ENCODE results near the gene CDNF. TPM values are rescaled to one million over a fixed set of nuclear protein-coding genes. Genes with fewer than 3 reads are reported as not detected.
A peak's percentile ranks its signal among the peaks of the same experiment; 100 is the strongest.

The CDNF gene
- total RNA-seq, 2 donors from 2014 or later: 15.8 to 18.4 TPM

DNA sequence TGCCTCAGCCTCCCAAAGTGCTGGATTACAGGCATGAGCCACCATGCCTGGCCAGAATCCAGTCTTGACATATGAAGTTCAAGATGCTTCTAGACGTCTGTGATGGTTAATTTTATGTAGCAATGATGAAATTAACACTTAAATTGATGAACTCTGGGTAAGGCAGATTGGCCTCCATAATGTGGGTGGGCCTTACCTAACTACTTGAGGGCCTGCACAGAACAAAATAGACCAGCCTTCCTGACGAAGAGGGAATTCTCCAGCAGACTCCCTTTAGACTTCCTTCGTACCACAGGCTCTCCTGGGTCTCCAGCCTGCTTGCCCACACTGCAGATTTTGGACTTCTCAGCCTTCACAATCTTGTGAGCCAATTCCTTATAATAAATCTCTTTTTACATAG is 4.7 kb downstream of the CDNF start:
- Histone ChIP-seq H3K27ac (no peak overlapping the region), H3K36me3 (no peaks in the 10 kb centered on the region), H3K27me3 (replicated peaks; ENCODE audit: insufficient read depth) (no peaks in the 10 kb centered on the region), H3K4me3 (no peak overlapping the region), H3K9me3 (no peaks in the 10 kb centered on the region), H3K4me1 (replicated peaks) (no peaks in the 10 kb centered on the region)
- no peak for TF ChIP-seq POLR2A (IDR thresholded peaks at IDR 0.05)
- TF ChIP-seq, protein P1, sequence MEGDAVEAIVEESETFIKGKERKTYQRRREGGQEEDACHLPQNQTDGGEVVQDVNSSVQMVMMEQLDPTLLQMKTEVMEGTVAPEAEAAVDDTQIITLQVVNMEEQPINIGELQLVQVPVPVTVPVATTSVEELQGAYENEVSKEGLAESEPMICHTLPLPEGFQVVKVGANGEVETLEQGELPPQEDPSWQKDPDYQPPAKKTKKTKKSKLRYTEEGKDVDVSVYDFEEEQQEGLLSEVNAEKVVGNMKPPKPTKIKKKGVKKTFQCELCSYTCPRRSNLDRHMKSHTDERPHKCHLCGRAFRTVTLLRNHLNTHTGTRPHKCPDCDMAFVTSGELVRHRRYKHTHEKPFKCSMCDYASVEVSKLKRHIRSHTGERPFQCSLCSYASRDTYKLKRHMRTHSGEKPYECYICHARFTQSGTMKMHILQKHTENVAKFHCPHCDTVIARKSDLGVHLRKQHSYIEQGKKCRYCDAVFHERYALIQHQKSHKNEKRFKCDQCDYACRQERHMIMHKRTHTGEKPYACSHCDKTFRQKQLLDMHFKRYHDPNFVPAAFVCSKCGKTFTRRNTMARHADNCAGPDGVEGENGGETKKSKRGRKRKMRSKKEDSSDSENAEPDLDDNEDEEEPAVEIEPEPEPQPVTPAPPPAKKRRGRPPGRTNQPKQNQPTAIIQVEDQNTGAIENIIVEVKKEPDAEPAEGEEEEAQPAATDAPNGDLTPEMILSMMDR (IDR thresholded peaks at IDR 0.05): no peak
- no peak for TF ChIP-seq POLR2AphosphoS5 (IDR thresholded peaks at IDR 0.05)
- no peak for DNase-seq (ENCODE audit: low spot score)
- WGBS: 77% methylated on average over 3 of the region's 3 CpGs
- intact Hi-C loops (cut with DNase I): loop anchor here (10.0 kb wide), 2 partner anchors 228 to 262 kb away; partner anchors contain the start of gene RPP38

GRCh38 chr10:14826076-14826829 is 11.6 kb downstream of the CDNF start:
- TF ChIP-seq, protein P1 (IDR thresholded peaks at IDR 0.05): no peak
- no peak for TF ChIP-seq POLR2AphosphoS5 (IDR thresholded peaks at IDR 0.05)
- TF ChIP-seq POLR2A (IDR thresholded peaks at IDR 0.05): no peak
- Histone ChIP-seq H3K27ac (no peak overlapping the region), H3K27me3 (replicated peaks; ENCODE audit: insufficient read depth) (no peaks in the 10 kb centered on the region), H3K4me1 (replicated peaks) (no peaks in the 10 kb centered on the region), H3K36me3 (no peaks in the 10 kb centered on the region), H3K4me3 (no peak overlapping the region), H3K9me3 (no peaks in the 10 kb centered on the region)
- 81% methylated on average over 1 of the region's 1 CpG for WGBS
- intact Hi-C loops (cut with DNase I): no loop called here
- no peak for DNase-seq (ENCODE audit: low spot score)

DNA sequence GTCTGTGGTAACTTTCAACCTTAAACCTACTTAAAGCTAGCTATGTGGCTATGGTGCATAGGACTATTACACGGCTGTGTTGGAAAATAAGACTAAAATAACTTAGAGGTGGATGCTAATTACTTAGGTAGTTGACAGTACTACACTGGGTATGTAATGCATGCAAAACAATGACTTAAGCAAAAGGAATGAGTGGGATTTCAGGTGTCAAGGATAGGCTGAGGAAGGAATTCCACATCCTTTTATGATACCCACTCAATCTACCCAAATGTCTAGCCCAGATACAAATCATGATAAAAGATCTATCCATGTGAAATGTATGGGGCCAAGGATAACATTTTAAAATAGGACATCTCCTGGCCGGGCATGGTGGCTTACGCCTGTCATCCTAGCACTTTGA is 13.9 kb downstream of the CDNF start:
- TF ChIP-seq POLR2AphosphoS5 (IDR thresholded peaks at IDR 0.05) (no peak), POLR2A (IDR thresholded peaks at IDR 0.05) (no peak)
- TF ChIP-seq, protein P1 (IDR thresholded peaks at IDR 0.05): no peak
- Histone ChIP-seq H3K27ac (no peak overlapping the region), H3K36me3 (no peaks in the 10 kb centered on the region), H3K4me3 (no peak overlapping the region), H3K9me3 (no peaks in the 10 kb centered on the region), H3K4me1 (replicated peaks) (no peaks in the 10 kb centered on the region), H3K27me3 (replicated peaks; ENCODE audit: insufficient read depth) (no peaks in the 10 kb centered on the region)
- intact Hi-C loops (cut with DNase I): loop anchor here (2.0 kb wide), 1 partner anchor 325 kb away; no protein-coding TSS in a partner anchor
- WGBS: 90% methylated on average over 3 of the region's 3 CpGs
- no peak for DNase-seq (ENCODE audit: low spot score)

DNA sequence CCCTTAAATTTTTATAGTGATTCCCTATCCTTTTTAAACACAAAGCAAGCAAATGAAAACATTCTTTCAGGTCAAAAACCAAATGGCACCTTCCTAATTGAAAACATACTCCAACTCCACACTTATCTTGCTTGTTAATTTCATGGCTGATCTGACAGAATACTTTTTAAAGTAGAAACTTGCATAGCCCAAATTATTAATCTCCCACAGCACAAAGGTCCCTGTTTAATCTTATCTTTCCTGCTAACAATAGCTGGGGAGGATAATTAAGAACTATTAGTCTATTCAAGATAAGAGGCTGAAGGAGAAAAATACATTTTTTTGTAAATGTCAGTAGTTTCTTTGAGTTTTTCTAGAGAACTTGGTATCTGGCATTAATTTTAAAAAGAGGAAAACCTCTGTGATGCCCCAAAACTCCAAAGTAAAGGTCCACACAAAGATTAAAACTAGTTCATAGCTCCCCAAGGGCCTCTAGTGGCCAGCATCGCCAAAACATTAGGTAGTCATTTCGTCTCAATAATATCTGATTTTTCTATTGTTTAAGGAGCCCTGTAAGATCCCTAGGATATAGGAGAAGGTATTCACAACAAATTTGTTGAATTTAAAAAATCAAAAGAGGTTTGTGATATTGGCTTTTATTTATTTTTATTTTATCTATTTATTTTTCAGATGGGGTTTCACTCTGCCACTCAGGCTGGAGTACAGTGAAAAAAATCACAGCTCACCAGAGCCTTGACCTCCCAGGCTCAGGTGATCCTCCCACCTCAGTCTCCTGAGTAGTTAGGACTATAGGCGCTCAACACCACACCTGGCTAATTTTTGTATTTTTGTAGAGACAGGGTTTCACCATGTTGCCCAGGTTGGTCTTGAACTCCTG is 14.7 kb downstream of the CDNF start:
- intact Hi-C loops (cut with DNase I): loop anchor here (2.0 kb wide), 1 partner anchor 324 kb away; no protein-coding TSS in a partner anchor

More for the DNA sequence above, 14.7 kb downstream of the CDNF start:
- H3K9me3 ChIP-seq: no peaks in the 10 kb centered on the region
- H3K36me3 ChIP-seq: no peaks in the 10 kb centered on the region
- H3K4me3 ChIP-seq: no peak overlapping the region
- no peaks in the 10 kb centered on the region for H3K4me1 ChIP-seq (replicated peaks)
- 32% methylated on average over 3 of the region's 3 CpGs for WGBS
- TF ChIP-seq, protein P1 (IDR thresholded peaks at IDR 0.05): peak; percentile 11 to 62 (median 50)
- no peak for TF ChIP-seq POLR2AphosphoS5 (IDR thresholded peaks at IDR 0.05)
- no peaks in the 10 kb centered on the region for H3K27me3 ChIP-seq (replicated peaks; ENCODE audit: insufficient read depth)
- no peak overlapping the region for H3K27ac ChIP-seq
- DNase-seq (ENCODE audit: low spot score): no peak
